Transverse colon (tissue), 3 donors: ENCODE results near the gene MB21D2.

Experiments
- CTCF ChIP-seq, 5 experiments: fragments of 200-600 bp in 3 of 5; fragments of 450-650 bp in 2 of 5; sonication (generic) in 3 of 5; IDR thresholded peaks; 1 replicate in 2 of 5; 2 replicates in 3 of 5; pipeline ENCODE4 v1.5.1; 2016 to 2017; ENCODE audit warnings: antibody characterized with exemption in 5 of 5, inconsistent platforms in 3 of 5, mild to moderate bottlenecking in 2 of 5, moderate library complexity in 1 of 5
- EP300 ChIP-seq: sonication (generic); formaldehyde crosslinking; IDR thresholded peaks from one replicate; pipeline ENCODE4 v1.6.1; 2017; ENCODE audit warnings: antibody characterized with exemption, low read depth
- POLR2A ChIP-seq: fragments of 450-650 bp; IDR thresholded peaks from one replicate; pipeline ENCODE4 v1.6.1; 2016; ENCODE audit warnings: antibody characterized with exemption, mild to moderate bottlenecking, moderate library complexity

- no peak for TF ChIP-seq EP300
- no peak for TF ChIP-seq CTCF (IDR thresholded peaks at IDR 0.05)
- no peak for TF ChIP-seq POLR2A
Observed at GRCh38 chr3:192923731-192924130, 6.1 kb upstream of the MB21D2 start.
